Left colon (tissue), 2 donors: ENCODE results near the gene CALR. TPM values are rescaled to one million over a fixed set of nuclear protein-coding genes. Genes with fewer than 3 reads are reported as not detected.
A peak's percentile ranks its signal among the peaks of the same experiment; 100 is the strongest.
"Not testable (repeated sequence)": the region's sequence is repeated elsewhere in the genome, so short reads cannot be mapped to it uniquely, and the experiment has no call there.

Experiments used
- ATAC-seq: fragments of 200-7000 bp; cut with Tn5 transposase; one replicate; pipeline ENCODE4 v1.9.1; 2020; ENCODE audit warnings: mild to moderate bottlenecking, moderate library complexity
- DNase-seq, 2 donors: peaks; one replicate each; pipeline ENCODE4 v3.0.0-alpha.2; 2020
- intact Hi-C, 2 donors: fragments of 100-400 bp; cut with DNase I in 1 of 2; cut with micrococcal nuclease in 1 of 2; formaldehyde crosslinking; loops; one replicate each; pipeline versions ENCODE4 v1.11.2 to v1.14.0; 2022; cut with DNase I, micrococcal nuclease
- long read RNA-seq: library from polyadenylated mRNA; unstranded; transcript quantifications from one replicate; pipeline ENCODE4 v2.0.0, GENCODE V29; 2021
- total RNA-seq, 2 donors: library from RNA; stranded (reverse); fragmentation: NEBNext Ultra II Directional; extraction: Animal tissue kit (Norgen Biotek cat#: 25700); gene quantifications; one replicate each; pipeline ENCODE4 v1.2.1, GENCODE V29; 2021
- donor health status: DM: no; HTN: no; CAD: no.
- donor health status: DM: yes; HTN: yes; CAD: no.

The CALR gene
- 100 to 1,000 TPM; 550 to 739 TPM for total RNA-seq
- long read RNA-seq, transcript CALR-201 (9 exons, 1,903 nt): major isoform, 63 of 100 reads
- long read RNA-seq, partial matches to known transcripts: 35 of 100 reads
- long read RNA-seq, other reads (novel, unspliced or antisense): 2 of 100 reads

DNA sequence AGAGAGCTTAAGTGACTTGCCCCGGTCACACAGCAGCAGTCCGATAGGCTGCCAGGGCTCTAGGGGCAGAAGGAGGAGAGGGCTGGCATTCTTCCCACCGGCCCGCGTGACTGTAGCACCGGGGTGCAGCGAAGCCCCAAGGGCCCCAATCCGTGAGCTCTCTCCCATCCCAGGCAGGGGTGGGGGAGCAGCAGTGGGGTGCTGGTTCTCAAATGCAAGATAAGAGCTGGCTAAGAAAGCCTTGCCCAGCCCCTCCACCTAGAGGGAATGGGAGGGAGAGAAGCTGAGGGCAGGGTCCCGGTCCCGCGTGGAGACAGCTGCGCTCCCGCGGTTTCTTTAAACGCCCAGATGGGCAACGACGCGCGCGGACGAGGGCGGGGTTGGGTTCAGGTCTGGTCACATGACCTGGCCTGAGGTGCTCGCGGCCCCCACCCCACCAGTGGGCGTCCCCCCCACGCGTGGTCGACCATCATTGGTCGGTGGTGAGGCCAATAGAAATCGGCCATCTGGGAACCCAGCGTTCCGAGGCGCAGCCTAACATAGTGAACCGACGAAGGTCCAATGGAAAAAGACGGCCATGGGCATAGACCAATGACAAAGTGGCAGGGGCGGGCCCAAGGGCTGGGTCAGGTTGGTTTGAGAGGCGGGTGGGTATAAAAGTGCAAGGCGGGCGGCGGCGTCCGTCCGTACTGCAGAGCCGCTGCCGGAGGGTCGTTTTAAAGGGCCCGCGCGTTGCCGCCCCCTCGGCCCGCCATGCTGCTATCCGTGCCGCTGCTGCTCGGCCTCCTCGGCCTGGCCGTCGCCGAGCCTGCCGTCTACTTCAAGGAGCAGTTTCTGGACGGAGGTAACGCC is at the start of gene CALR:
CALR (plus strand) TSS at position 683 of the 852 bp plus-strand sequence; CDS start at position 754, 71 bp downstream.
- intact Hi-C loops: no loop called here
- ATAC-seq: peak; percentile 86
- DNase-seq: peak; percentile 99 to 100

DNA sequence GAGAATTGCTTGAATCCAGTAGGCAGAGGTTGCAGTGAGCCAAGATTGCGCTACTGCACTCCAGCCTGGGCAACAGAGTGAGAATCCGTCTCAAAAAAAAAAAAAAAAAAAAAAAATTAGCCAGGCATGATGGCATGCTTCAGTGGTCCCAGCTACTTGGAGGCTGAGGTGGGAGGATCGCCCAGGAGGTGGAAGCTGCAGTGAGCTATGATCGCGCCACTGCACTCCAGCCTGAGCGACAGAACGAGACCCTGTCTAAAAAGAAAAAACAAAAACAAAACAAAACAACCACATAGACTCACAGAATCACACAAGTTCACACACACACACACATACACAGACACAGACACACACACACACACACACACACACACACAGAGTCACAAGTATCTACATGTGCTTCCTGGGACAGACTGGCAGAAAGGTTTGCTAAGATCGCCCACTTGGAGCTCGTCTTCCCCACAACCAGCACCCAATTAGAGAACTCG is 48.1 kb upstream of the CALR start:
- ATAC-seq, DNase-seq, intact Hi-C loops: not testable (repeated sequence)

DNA sequence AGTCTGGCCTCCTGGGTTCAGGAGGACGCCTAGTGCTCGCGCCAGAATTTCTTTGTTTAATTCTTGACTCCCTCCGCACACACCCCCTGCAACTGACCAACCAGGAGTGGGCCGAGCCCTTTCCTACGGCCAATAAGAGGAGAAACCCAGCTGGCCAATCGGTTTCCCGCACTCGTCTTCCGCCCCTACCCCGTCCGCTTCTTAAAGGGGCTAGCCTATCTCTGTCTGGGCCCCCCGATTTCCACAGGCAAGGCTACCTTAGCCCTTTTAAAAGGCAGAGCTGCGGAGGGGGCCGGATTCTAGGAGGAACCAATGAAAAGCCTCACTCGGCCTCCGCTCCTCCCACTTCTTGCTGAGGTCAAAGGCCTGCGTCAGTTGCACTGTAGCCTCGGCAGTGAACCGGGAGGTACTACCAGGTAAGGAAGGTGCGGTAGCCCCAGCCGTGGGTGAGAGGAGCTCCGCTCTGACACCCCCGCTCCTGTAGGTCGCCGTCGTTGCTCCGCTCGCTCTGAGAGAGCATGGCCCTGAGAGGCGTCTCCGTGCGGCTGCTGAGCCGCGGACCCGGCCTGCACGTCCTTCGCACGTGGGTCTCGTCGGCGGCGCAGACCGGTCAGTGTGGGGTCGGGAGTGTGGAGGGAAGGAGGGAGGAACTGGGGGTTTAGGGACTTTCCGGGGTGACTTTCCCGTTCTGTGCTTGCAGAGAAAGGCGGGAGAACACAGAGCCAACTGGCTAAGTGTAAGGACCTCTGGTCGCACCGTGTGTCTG is 47.4 kb upstream of the CALR start, which contains the start of gene GCDH:
GCDH (plus strand) TSS at position 374 of the 766 bp plus-strand sequence; CDS start at position 519, 145 bp downstream.
- intact Hi-C loops: no loop called here
- ATAC-seq: peak; percentile 95

DNA sequence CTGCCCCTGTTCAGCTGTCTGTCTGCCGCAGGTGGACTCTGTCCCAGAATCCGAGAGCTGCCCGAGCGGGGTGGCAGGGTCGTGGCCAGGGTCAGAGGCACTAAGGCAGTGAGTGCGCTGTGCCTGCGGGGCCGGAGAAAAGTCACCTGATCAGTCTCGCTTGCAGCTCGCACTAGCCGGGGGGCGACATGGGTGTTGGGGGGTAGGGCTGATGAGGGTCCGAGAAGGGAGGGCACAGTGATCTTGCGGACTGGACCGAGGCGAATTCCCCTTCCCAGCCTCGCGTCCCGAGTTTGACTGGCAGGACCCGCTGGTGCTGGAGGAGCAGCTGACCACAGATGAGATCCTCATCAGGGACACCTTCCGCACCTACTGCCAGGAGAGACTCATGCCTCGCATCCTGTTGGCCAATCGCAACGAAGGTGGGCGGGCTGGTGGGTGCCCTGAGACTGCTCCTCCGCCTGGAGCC is 46.8 kb upstream of the CALR start:
- intact Hi-C loops: no loop called here

More for the DNA sequence above, 47.4 kb upstream of the CALR start, which contains the start of gene GCDH:
- DNase-seq: peak; percentile 97 to 99

DNA sequence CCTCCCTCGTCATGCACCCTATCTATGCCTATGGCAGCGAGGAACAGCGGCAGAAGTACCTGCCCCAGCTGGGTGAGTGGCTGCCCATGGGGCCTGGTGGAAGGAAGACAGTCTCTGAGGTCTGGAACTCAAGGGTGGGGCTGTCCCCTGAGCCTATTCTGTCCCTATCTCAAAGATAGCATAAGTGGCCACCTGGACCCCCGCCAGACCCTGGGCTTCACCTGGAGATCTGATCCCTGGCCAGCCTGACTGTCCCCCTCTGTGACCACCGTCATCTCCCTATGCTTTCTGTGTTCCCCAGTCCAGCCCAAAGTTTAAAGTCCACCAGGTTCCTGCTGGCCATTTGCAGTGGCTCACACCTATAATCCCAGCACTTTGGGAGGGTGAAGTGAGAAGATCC is 44.8 kb upstream of the CALR start:
- intact Hi-C loops: no loop called here
- ATAC-seq (no peak), DNase-seq (no peak)

More for the DNA sequence above, 46.8 kb upstream of the CALR start:
- DNase-seq (peak in 1 of 2 donors; percentile 30), ATAC-seq (peak; percentile 10)

DNA sequence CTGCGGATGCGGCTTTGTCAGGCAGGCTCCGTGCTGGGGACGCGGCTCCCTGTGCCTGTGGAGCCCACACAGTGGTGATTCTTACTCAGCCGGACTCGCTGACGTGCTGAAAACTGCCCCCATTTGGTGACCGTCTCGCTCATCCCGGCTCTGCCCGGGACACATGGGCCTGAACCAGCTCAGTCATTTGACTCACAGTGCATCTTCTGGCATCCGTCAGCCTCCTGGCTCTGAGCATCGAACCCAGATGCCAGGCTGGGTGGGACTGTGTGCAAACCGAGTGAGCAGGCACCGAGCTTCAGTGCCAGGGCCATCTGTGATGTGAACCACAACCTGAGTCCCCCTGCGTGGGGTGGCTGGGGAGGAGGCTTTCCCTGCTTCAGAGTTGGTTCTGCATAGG is 41.9 kb upstream of the CALR start:
- DNase-seq: no peak
- intact Hi-C loops: no loop called here
- ATAC-seq: no peak

DNA sequence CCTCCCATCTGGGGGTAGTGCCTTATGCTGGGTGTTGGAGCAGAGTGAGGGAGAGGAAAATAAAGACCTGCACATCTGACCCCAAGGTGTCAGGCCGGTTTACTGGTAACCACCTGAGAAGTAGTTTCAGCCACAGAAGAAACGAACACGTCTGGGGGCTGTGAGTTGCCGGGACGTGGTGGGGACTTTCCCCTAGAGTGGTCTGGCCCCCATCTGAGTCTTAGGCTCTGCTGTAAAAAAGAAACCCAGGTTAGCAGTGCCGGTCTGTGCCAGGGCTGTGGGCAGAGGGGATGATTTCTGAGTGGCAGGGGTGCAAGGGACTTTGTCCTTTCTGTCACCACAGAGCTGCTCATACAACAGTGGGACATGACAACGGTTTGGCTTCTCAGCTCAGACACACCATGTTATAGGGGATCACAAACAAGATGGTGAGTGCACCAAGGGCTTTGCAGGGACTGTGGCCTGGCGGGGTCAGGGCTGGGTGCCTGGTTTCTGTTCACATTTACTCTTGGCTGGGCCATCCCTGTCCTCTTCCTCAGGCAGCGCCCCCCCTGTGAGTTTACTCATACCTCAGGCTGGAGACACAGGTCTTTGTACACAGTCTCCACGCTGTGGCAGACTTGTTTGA is 38.4 kb upstream of the CALR start:
- no peak for ATAC-seq
- intact Hi-C loops: no loop called here

DNA sequence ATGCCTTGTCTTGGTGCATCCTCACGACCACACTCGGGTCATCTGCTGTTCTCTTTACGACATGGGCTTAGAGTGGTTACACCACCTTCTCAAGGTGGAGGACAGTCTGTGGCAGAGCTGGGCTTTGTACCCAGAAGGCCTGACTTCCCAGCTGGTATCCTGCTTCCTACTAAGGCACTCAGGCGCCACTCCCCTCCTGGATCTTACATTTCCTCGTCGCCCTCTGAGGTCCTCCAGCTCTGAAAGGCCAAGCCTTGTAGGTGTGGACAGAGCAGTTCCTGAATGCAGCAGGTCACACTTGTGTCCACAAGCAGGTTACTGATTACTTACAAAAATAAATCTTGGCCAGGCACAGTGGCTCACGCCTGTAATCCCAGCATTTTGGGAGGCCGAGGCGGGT is 31.2 kb upstream of the CALR start:
- intact Hi-C loops: no loop called here
- DNase-seq (no peak), ATAC-seq (peak; percentile 92)

More for the DNA sequence above, 38.4 kb upstream of the CALR start:
- DNase-seq: no peak

DNA sequence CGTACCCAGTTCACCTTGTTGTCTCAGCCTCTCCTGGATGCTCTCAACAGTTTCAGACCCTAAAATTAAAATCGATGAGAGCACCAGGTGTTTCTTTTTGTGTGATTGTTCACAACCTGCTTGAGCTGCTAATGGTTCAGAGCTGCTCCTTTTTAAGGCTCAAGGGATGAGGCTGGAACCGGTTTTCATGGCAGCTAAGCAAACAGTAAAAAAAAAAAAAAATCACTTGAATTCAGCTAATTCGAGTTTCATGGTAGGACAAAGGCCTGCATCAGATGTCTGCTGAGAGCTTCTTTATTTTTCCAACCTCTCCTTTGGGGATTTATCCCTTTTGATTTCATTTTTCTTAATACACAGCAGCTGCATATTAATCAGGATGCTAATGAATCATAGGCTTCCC is 25.8 kb upstream of the CALR start:
- intact Hi-C loops: no loop called here
- DNase-seq (no peak), ATAC-seq (no peak)

DNA sequence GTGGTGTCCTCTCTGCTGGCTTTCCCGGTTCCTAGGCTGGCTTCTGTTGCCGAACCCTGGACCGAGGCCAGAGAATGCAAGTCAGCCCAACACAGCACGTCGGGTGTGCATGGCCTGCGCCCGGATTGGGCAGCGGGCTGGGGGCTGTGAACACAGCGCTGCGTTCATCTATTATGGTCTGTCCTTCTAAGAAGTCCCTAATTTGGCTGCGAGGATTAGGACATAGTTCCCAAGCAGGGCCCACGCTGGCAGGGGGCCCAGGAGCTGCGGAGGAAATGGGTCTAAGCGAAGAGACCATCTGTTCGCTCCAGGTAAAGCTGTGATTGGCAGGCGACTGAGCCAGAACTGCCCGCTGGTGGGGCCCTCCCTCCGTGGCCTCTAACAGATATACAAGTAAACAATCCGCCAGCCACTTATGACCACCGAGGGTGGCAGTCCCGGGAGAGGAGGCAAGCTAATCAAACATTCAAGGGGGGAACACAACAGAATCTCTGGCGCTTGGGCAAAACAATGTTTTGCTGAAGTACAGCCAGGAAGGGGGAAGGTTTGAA is 25.3 kb upstream of the CALR start:
- intact Hi-C loops: no loop called here
- ATAC-seq: peak; percentile 62

DNA sequence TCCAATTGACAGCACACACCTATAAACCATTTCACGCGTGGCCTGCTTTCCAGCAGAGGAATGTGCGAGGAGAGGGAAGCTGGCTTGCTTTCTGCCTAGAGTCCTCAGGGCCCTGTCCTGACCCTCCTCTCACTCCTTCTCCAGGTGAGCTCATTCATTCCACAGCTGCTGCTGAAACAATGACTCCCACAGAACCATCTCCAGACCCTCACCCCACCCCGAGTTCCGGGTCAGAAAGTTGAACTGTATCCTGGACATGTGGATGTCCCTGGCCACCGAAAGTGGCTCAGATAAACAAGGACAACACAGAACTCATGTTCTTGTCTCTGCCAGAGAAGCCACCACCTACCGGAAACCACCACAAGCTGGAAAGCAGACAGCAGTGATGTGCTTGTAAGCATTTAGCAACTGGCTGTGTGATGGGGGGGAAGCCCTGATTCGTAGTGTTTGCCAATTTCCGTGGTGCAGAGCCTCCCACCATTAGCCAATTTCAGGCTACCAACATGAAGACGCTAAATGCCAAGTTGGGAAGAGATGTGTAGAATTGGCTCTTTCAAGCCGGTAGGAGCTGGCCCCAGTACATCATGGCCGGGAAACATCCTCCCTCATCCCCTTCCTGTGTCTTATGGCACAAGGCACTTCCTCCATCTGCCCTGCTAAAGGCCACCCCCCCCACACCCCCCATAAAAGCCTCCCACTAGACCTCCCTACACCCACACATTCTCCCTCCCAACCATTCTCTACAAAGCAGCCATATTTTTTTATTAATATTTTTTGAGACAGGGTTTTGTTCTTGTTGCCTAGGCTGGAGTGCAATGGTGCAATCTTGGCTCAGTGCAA is 24.3 kb upstream of the CALR start:
- intact Hi-C loops: no loop called here
- ATAC-seq: no peak
- peak in 1 of 2 donors; percentile 34 for DNase-seq

More for the DNA sequence above, 25.3 kb upstream of the CALR start:
- DNase-seq: peak; percentile 48 to 75

DNA sequence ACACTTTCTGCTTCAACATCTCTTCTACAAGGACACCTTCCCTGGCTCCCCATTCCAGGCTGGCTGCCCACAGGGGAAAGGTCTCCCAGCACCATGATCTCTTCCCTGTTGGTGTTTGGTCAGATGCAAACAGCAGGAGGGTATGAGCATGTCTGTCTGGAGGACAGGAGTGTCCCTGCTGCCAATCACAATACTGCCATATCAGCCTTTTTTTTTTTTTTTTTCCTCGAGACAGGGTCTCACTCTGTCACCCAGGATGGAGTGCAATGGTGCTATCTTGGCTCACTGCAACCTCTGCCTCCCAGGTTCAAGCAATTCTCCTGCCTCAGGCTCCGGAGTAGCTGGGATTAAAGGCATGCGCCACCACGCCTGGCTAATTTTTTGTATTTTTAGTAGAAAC is 22.5 kb upstream of the CALR start:
- DNase-seq, ATAC-seq, intact Hi-C loops: not testable (repeated sequence)

DNA sequence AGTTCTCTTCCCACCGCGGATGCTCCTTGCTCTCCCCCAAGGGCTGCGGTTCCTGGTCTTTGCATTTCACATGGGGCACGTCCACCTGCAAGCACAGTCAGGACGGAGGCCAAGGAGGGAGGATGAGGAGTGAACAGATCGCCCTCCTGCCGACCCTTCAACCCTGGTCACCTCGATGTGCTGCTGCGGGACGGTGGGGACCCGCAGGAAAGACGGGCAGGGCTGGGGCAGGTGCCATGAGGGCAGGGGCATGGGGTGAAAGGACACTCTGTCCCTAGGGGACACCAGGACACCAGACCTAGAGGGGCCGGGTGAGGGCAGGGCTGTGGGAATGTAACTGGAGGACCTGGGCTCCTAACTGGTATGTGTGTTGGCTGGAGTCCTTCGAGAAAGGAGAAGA is 20.2 kb upstream of the CALR start:
- DNase-seq: no peak
- no peak for ATAC-seq
- intact Hi-C loops: no loop called here

DNA sequence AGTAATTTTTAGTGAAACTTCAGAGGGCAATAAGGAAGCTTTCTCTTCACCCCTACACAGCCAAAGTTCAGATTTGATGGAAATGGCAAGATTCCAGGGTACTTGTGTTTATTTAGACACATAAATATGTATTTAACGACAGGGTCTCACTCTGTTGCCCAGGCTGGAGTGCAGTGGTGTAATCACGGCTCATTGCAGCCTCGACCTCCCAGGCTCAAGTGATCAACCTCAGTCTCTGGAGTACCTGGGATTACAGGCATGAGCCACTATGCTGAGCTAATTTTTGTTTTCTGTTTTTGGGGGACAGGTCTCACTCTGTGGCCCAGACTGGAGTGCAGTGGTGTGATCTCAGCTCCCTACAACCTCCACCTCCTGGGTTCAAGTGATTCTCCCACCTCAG is 17.4 kb upstream of the CALR start:
- DNase-seq: no peak
- intact Hi-C loops: no loop called here
- ATAC-seq: peak; percentile 1

DNA sequence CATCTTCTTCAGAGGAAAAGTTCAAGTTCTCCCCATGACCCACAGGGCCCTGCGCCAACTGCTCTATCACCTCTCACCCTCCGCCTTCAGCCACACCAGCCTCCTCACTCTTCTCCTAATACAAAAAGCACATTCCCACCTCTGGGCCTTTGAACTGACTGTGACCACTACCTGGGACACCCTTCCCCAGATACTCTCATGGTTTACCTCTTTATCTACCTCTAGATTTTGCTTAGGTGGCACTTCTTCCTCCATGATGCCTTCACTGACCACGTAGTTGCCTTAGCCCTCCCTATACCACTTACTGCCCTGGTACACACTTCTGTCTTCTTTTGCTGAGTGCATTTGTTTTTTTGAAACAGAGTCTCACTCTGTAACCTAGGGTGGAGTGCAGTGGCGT is 15.4 kb upstream of the CALR start:
- ATAC-seq (no peak), DNase-seq (no peak)
- intact Hi-C loops: no loop called here

DNA sequence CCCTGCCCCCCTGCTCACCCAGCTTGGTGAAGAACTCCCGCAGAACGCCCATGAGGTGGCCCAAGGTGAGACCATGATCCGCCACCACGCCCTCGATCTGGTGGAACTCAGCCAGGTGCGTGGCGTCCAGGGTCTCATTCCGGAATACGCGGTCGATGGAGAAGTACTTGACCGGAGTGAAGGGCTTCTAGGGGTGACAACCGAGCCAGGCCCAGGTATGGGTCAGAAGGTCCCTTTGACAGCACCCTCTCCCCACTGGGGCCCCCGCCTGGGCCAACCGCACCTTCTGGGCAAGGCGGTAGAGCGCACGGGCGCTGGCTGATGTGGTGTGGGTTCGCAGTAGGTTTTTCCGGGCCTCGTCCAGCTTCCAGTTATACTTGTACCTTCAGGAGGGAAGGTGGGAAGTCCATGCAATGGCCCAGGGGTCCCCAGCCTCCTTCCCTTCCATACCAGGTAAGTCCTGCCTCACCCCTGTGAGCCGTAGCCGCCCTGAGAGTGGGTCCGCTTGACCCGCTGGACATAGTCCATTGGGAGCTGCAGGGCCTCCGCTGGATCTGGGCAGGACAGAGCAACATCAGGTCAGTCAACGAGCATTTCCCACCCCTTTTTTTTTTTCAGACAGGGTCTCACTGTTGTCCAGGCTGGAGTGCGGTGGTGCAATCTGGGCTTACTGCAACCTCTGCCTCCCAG is 13.6 kb upstream of the CALR start:
- ATAC-seq: no peak

DNA sequence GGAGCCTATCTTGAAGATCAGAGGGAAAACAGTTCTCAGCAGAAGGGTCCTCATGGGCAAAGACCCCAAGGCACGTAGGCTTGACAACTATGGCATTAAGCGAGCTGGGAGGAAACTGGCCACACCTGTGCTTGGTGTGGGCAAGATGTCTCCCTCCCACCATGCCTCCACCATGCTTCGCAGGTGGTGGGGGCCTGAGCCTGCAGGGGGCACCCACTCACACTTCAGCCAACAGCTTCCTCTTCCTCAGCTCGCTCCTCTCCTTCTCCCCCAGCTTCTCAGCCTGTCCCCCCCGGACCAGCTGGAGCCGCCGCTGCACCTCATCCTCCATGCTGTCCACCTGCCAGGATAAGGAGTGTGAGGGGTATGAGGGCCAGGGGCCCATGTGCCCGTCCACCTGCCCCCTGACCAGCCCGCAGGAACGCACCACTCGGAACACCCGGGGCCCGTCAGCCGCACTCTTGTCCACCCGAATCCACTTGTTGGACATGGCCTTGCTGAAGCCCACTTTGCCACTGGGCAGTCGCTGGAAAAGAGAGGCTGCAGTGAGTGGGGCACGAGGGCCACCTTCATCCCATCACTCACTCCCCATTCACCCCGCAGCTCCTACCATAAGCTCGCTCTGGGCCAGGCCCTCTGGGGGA is 8.3 kb upstream of the CALR start:
- intact Hi-C loops: no loop called here
- ATAC-seq (no peak), DNase-seq (no peak)

More for the DNA sequence above, 13.6 kb upstream of the CALR start:
- no peak for DNase-seq
- intact Hi-C loops: no loop called here
